Right lobe of liver (tissue), 6 donors: Measurements from ENCODE around the gene ZNF609. TPM values are rescaled to one million over a fixed set of nuclear protein-coding genes. Genes with fewer than 3 reads are reported as not detected.
"Not testable (repeated sequence)": the region's sequence is repeated elsewhere in the genome, so short reads cannot be mapped to it uniquely, and the experiment has no call there.

Experiments used
- ATAC-seq, 4 donors: fragments of 200-7000 bp; cut with Tn5 transposase; one replicate each; pipeline ENCODE4 v1.9.1; 2020; ENCODE audit warnings: mild to moderate bottlenecking in 4 of 4, moderate library complexity in 4 of 4
- DNase-seq, 3 donors: peaks; one replicate each; pipeline ENCODE4 v3.0.0-alpha.2; 2020
- H3K27ac ChIP-seq, 3 donors: fragments of 200-600 bp; one replicate each; pipeline ENCODE4 v1.8.0; 2022
- H3K27me3 ChIP-seq, 2 donors: fragments of 200-600 bp; one replicate each; pipeline ENCODE4 v1.8.0; 2022
- H3K36me3 ChIP-seq, 4 donors: fragments of 200-600 bp; sonication (generic) in 1 of 4; one replicate each; pipeline versions ENCODE4 v1.5.1 to v1.8.0; 2017 to 2022; ENCODE audit warnings: control low read depth in 1 of 4
- H3K4me1 ChIP-seq, 4 donors: fragments of 200-600 bp; sonication (generic) in 1 of 4; one replicate each; pipeline versions ENCODE4 v1.5.1 to v1.8.0; 2017 to 2022; ENCODE audit warnings: control low read depth in 1 of 4
- H3K4me3 ChIP-seq, 3 donors: fragments of 200-600 bp; one replicate each; pipeline ENCODE4 v1.8.0; 2022
- H3K9me3 ChIP-seq, 4 donors: fragments of 200-600 bp; sonication (generic) in 1 of 4; one replicate each; pipeline versions ENCODE4 v1.5.1 to v1.8.0; 2017 to 2022; ENCODE audit warnings: control low read depth in 1 of 4
- CTCF ChIP-seq, 4 donors: fragments of 200-600 bp in 3 of 4; fragments of 450-650 bp in 1 of 4; IDR thresholded peaks; one replicate each; pipeline versions ENCODE4 v1.5.1 to v1.8.0; 2016 to 2022; ENCODE audit warnings: antibody characterized with exemption in 4 of 4, mild to moderate bottlenecking in 2 of 4
- POLR2A ChIP-seq: fragments of 450-650 bp; IDR thresholded peaks from one replicate; pipeline ENCODE4 v1.6.1; 2017; ENCODE audit warnings: antibody characterized with exemption, mild to moderate bottlenecking
- WGBS: methylation state at CpG from one replicate; pipeline ENCODE4 v1.1.6; 2018; ENCODE audit warnings: low coverage, low lambda C conversion rate; ENCODE audit not compliant: insufficient coverage; ENCODE audit errors: missing lambda C conversion rate; 5-methylcytosine and 5-hydroxymethylcytosine counted together
- intact Hi-C, 2 donors: fragments of 100-400 bp; cut with DNase I; formaldehyde crosslinking; loops; one replicate each; pipeline versions ENCODE4 v1.11.2 to v1.14.1; 2022
- total RNA-seq, 6 experiments: library from RNA; depleted of rRNA in 2 of 6; stranded (reverse); fragments of >200 nt in 2 of 6; fragmentation: NEBNext Ultra II Directional in 3 of 6; extraction: Animal tissue kit (Norgen Biotek cat#: 25700) in 3 of 6; gene quantifications; one replicate each; pipeline versions ENCODE4 v1.1.0 to v1.2.4, GENCODE V29; 2016 to 2023
- donor health status: DM: no; HTN: yes; CAD: no.
- donor health status: DM: no; HTN: no; CAD: no.
- donor health status: DM: no; HTN: no; CAD: no.
- donor health status: DM: no; HTN: yes; CAD: no.
- donor health status: DM: no; HTN: yes; CAD: no.

Gene ZNF609
- total RNA-seq, 6 experiments from 2014 or later = 10.7 to 16.1 (median 13.5) TPM

GRCh38 chr15:64490598-64491259 is 30.4 kb downstream of the ZNF609 start:
- Histone ChIP-seq H3K36me3 (no peaks in the 10 kb centered on the region), H3K27ac (no peak overlapping the region), H3K27me3 (no peaks in the 10 kb centered on the region), H3K4me3 (no peak overlapping the region), H3K9me3 (no peaks in the 10 kb centered on the region), H3K4me1 (no peaks in the 10 kb centered on the region)
- DNase-seq (no peak), ATAC-seq (no peak)
- intact Hi-C loops = no loop called here
- TF ChIP-seq CTCF (IDR thresholded peaks at IDR 0.05) = no peak
- TF ChIP-seq POLR2A = no peak

- ATAC-seq = no peak
- no peak for DNase-seq
- 76% methylated on average over 2 of the region's 2 CpGs for WGBS
- H3K9me3 ChIP-seq = no peaks in the 10 kb centered on the region
- H3K27me3 ChIP-seq = no peaks in the 10 kb centered on the region
- H3K4me1 ChIP-seq = no peaks in the 10 kb centered on the region
- no peak overlapping the region for H3K4me3 ChIP-seq
- no peaks in the 10 kb centered on the region for H3K36me3 ChIP-seq
- no peak overlapping the region for H3K27ac ChIP-seq
- TF ChIP-seq POLR2A (no peak), CTCF (IDR thresholded peaks at IDR 0.05) (no peak)
- intact Hi-C loops = no loop called here
Observed at GRCh38 chr15:64493641-64494040, 33.3 kb downstream of the ZNF609 start.

- H3K27ac ChIP-seq, H3K4me3 ChIP-seq, intact Hi-C loops, H3K27me3 ChIP-seq, ATAC-seq, DNase-seq, H3K4me1 ChIP-seq, H3K9me3 ChIP-seq: not testable (repeated sequence)
- WGBS = 69% methylated on average over 2 of the region's 2 CpGs
- H3K36me3 ChIP-seq = peaks cover 0 to 11% (median 2%) of the 10 kb centered on the region in 4 donors
Observed at GRCh38 chr15:64495968-64496367, 35.6 kb downstream of the ZNF609 start.

- intact Hi-C loops = no loop called here
- Histone ChIP-seq H3K27me3 (no peaks in the 10 kb centered on the region), H3K36me3 (peaks cover 0 to 11% (median 4%) of the 10 kb centered on the region in 4 donors), H3K27ac (no peak overlapping the region), H3K9me3 (no peaks in the 10 kb centered on the region), H3K4me1 (peaks cover 0 to 16% (median 0%) of the 10 kb centered on the region in 4 donors), H3K4me3 (no peak overlapping the region)
- ATAC-seq = no peak
- DNase-seq = no peak
- WGBS = 79% methylated on average over 2 of the region's 3 CpGs
- TF ChIP-seq POLR2A = no peak
- TF ChIP-seq CTCF (IDR thresholded peaks at IDR 0.05) = no peak
Observed at GRCh38 chr15:64500695-64501395, 40.5 kb downstream of the ZNF609 start.

- WGBS = 86% methylated on average over 1 of the region's 1 CpG
- H3K9me3 ChIP-seq = no peaks in the 10 kb centered on the region
- intact Hi-C loops = no loop called here
- H3K4me3 ChIP-seq = no peak overlapping the region
- peaks cover 0 to 16% (median 0%) of the 10 kb centered on the region in 4 donors for H3K4me1 ChIP-seq
- DNase-seq (no peak), ATAC-seq (peak in 1 of 4 donors; percentile 16)
- TF ChIP-seq CTCF (IDR thresholded peaks at IDR 0.05) (no peak), POLR2A (no peak)
- H3K27me3 ChIP-seq = no peaks in the 10 kb centered on the region
- H3K36me3 ChIP-seq = peaks cover 0 to 11% (median 4%) of the 10 kb centered on the region in 4 donors
- H3K27ac ChIP-seq = no peak overlapping the region
Observed at GRCh38 chr15:64501396-64501715, 41.0 kb downstream of the ZNF609 start.
